K562 (cell line): ENCODE measurements around the gene SLC4A2. TPM values are rescaled to one million over a fixed set of nuclear protein-coding genes. Genes with fewer than 3 reads are reported as not detected.

Experiments used
- E2F5 ChIP-seq: sonication (generic); formaldehyde crosslinking; IDR thresholded peaks from 2 replicates; pipeline ENCODE4 v1.8.0; 2022; ENCODE audit warnings: mild to moderate bottlenecking, missing genetic modification reagents
- ELF2 ChIP-seq: fragments of 250-450 bp; sonication (Bioruptor Pico); IDR thresholded peaks from 2 replicates; pipeline ENCODE4 v1.5.0; 2021; ENCODE audit warnings: mild to moderate bottlenecking
- ZZZ3 ChIP-seq: fragments of 450-650 bp; IDR thresholded peaks from 2 replicates; pipeline ENCODE4 v1.6.1; 2016; ENCODE audit warnings: antibody characterized with exemption, mild to moderate bottlenecking, moderate library complexity
- polyA plus RNA-seq, 8 experiments: library from polyadenylated mRNA; depleted of rRNA in 4 of 8; stranded (reverse) in 5 of 8; unstranded in 3 of 8; fragments of >200 nt; fragmentation: Nextera tagmentation in 2 of 8; fragmentation: Illumina TruSeq in 1 of 8; extraction: Ambion mirVana in 2 of 8; extraction: Trizol in 1 of 8; gene quantifications; 2 replicates each; pipeline versions ENCODE4 v1.2.1 to v1.2.3, GENCODE V29; 2011 to 2014; ENCODE audit warnings: inconsistent platforms in 1 of 8, missing spikeins in 1 of 8
- total RNA-seq, 7 experiments: library from RNA; depleted of rRNA in 6 of 7; stranded (reverse); fragments of >200 nt in 6 of 7; fragmentation: Illumina TruSeq in 2 of 7; extraction: Trizol in 2 of 7; gene quantifications; 2 replicates each; pipeline versions ENCODE4 v1.2.1 to v1.2.3, GENCODE V29; 2011 to 2021; ENCODE audit warnings: low replicate concordance in 1 of 7
- TF ChIP-seq, protein P1 (sequence below), 2 experiments: fragments of 450-650 bp; IDR thresholded peaks; 2 replicates each; pipeline ENCODE4 v1.6.1; 2018; ENCODE audit warnings: mild to moderate bottlenecking in 2 of 2, low read depth in 1 of 2; ENCODE audit not compliant: partially characterized antibody in 2 of 2
- TF ChIP-seq, protein P2 (sequence below): sonication (generic); formaldehyde crosslinking; IDR thresholded peaks from 2 replicates; pipeline ENCODE4 v1.8.0; 2023; ENCODE audit warnings: mild to moderate bottlenecking, missing genetic modification reagents

The SLC4A2 gene
- total and polyA plus RNA-seq, 9 of the 15 experiments (the other 6 are each of a cell fraction or from before 2014, with no cell fraction given), result 11.4 to 375 (median 130) TPM

DNA sequence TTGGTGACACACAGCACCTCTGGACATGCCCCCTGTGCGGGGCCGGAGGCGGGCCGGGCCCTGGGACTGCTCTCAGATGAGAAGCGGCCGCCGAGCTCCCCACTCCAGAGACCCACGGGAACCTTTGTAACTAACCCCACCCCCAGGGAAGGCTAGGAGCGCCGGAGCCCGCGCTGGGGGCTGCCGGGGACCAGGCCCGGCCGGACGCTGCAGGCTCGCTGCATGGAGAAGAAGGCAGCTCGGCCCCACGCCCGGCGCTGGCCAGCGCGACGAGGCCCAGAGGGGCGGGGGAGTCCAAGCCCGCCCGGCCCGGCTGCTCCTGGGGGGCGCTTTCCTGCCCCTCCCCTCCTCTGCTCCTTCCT, 63.4 kb downstream of the SLC4A2 start (continued):
- TF ChIP-seq E2F5 (CRISPR knock-in tag), result no peak
- no peak for TF ChIP-seq ELF2
- TF ChIP-seq ZZZ3, result no peak
- TF ChIP-seq, protein P1, sequence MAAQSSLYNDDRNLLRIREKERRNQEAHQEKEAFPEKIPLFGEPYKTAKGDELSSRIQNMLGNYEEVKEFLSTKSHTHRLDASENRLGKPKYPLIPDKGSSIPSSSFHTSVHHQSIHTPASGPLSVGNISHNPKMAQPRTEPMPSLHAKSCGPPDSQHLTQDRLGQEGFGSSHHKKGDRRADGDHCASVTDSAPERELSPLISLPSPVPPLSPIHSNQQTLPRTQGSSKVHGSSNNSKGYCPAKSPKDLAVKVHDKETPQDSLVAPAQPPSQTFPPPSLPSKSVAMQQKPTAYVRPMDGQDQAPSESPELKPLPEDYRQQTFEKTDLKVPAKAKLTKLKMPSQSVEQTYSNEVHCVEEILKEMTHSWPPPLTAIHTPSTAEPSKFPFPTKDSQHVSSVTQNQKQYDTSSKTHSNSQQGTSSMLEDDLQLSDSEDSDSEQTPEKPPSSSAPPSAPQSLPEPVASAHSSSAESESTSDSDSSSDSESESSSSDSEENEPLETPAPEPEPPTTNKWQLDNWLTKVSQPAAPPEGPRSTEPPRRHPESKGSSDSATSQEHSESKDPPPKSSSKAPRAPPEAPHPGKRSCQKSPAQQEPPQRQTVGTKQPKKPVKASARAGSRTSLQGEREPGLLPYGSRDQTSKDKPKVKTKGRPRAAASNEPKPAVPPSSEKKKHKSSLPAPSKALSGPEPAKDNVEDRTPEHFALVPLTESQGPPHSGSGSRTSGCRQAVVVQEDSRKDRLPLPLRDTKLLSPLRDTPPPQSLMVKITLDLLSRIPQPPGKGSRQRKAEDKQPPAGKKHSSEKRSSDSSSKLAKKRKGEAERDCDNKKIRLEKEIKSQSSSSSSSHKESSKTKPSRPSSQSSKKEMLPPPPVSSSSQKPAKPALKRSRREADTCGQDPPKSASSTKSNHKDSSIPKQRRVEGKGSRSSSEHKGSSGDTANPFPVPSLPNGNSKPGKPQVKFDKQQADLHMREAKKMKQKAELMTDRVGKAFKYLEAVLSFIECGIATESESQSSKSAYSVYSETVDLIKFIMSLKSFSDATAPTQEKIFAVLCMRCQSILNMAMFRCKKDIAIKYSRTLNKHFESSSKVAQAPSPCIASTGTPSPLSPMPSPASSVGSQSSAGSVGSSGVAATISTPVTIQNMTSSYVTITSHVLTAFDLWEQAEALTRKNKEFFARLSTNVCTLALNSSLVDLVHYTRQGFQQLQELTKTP (IDR thresholded peaks at IDR 0.05; ENCODE audit: low read depth in 1 of 2, partially characterized antibody in 2 of 2), result no peak
- TF ChIP-seq, protein P2, sequence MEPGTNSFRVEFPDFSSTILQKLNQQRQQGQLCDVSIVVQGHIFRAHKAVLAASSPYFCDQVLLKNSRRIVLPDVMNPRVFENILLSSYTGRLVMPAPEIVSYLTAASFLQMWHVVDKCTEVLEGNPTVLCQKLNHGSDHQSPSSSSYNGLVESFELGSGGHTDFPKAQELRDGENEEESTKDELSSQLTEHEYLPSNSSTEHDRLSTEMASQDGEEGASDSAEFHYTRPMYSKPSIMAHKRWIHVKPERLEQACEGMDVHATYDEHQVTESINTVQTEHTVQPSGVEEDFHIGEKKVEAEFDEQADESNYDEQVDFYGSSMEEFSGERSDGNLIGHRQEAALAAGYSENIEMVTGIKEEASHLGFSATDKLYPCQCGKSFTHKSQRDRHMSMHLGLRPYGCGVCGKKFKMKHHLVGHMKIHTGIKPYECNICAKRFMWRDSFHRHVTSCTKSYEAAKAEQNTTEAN (CRISPR knock-in tag), result no peak
